Naive thymus-derived CD8-positive, alpha-beta T cell (primary cell): ENCODE results near the gene MYO16. TPM values are rescaled to one million over a fixed set of nuclear protein-coding genes. Genes with fewer than 3 reads are reported as not detected.
A peak's percentile ranks its signal among the peaks of the same experiment; 100 is the strongest.

ENCODE experiments used
- ATAC-seq, 2 donors: fragments of 150-1000 bp; cut with Tn5 transposase in 1 of 2; sonication (Bioruptor Pico), chemical (Tn5 transposase) in 1 of 2; 1 replicate in 1 of 2; 2 replicates in 1 of 2; pipeline ENCODE4 v1.10.0; 2021; ENCODE audit warnings: mild to moderate bottlenecking in 2 of 2, moderate library complexity in 2 of 2
- POLR2A ChIA-PET: fragments of 350-600 bp; sonication (Branson Sonifier 250); formaldehyde crosslinking; loops from one replicate; lab custom pipeline; 2021; ENCODE audit warnings: antibody characterized with exemption; lab: Charles Lee
- DNase-seq, 10 donors: peaks; one replicate each; pipeline versions ENCODE4 v3.0.0 to v3.0.0-alpha.2; 2020 to 2022
- H3K27ac Mint-ChIP-seq, 10 donors: one replicate each; pipeline ENCODE4 v1.8.0; 2020 to 2022; ENCODE audit warnings: mild to moderate bottlenecking in 10 of 10, mixed read lengths in 10 of 10, moderate library complexity in 4 of 10, inconsistent platforms in 1 of 10
- H3K27me3 Mint-ChIP-seq, 5 donors: one replicate each; pipeline ENCODE4 v1.8.0; 2021 to 2022; ENCODE audit warnings: mixed read lengths in 5 of 5
- H3K36me3 Mint-ChIP-seq, 3 donors: one replicate each; pipeline ENCODE4 v1.8.0; 2020 to 2022; ENCODE audit warnings: mixed read lengths in 3 of 3, mild to moderate bottlenecking in 2 of 3, inconsistent platforms in 1 of 3
- H3K4me1 Mint-ChIP-seq, 4 donors: one replicate each; pipeline ENCODE4 v1.8.0; 2021 to 2022; ENCODE audit warnings: mixed read lengths in 4 of 4
- H3K4me3 Mint-ChIP-seq, 10 donors: one replicate each; pipeline ENCODE4 v1.8.0; 2020 to 2022; ENCODE audit warnings: mild to moderate bottlenecking in 10 of 10, mixed read lengths in 10 of 10, moderate library complexity in 6 of 10, inconsistent platforms in 1 of 10
- H3K9me3 Mint-ChIP-seq, 9 donors: one replicate each; pipeline ENCODE4 v1.8.0; 2020 to 2022; ENCODE audit warnings: mixed read lengths in 9 of 9, mild to moderate bottlenecking in 3 of 9, inconsistent platforms in 1 of 9, moderate library complexity in 1 of 9
- polyA plus RNA-seq, 3 donors: library from polyadenylated mRNA; unstranded; fragments of 300-500 nt; fragmentation: Illumina TruSeq; gene quantifications; one replicate each; pipeline ENCODE4 v1.2.3, GENCODE V29; 2021
- total RNA-seq, 8 experiments: library from RNA in 2 of 8; stranded (reverse) in 2 of 8; gene quantifications; one replicate each; pipeline ENCODE4 v1.2.3 and lab custom pipeline; 2021 to 2026

The MYO16 gene
- total and polyA plus RNA-seq, 5 experiments from 2014 or later, result not detected

- DNase-seq (no peak), ATAC-seq (no peak)
- POLR2A ChIA-PET, result no interaction called here
- H3K4me3 Mint-ChIP-seq, result no peak overlapping the region
- H3K27me3 Mint-ChIP-seq, result peaks cover 23 to 41% (median 28%) of the 10 kb centered on the region in 5 donors
- peaks cover 0 to 2% (median 0%) of the 10 kb centered on the region in 3 donors for H3K36me3 Mint-ChIP-seq
- H3K27ac Mint-ChIP-seq, result no peak overlapping the region
- no peaks in the 10 kb centered on the region for H3K4me1 Mint-ChIP-seq
- H3K9me3 Mint-ChIP-seq, result no peaks in the 10 kb centered on the region
Measured at GRCh38 chr13:109144693-109145437, 515.5 kb downstream of the MYO16 start.

GRCh38 chr13:109145631-109146030 is 516.2 kb downstream of the MYO16 start:
- peak in 4 of 10 donors; percentile 2 to 20 (median 10) for DNase-seq

GRCh38 chr13:109146393-109146792 is 517.0 kb downstream of the MYO16 start:
- DNase-seq (no peak), ATAC-seq (no peak)
- Mint-ChIP-seq H3K27ac (no peak overlapping the region), H3K9me3 (no peaks in the 10 kb centered on the region), H3K4me3 (no peak overlapping the region), H3K27me3 (peaks cover 20 to 39% (median 24%) of the 10 kb centered on the region in 5 donors), H3K36me3 (peaks cover 0 to 2% (median 0%) of the 10 kb centered on the region in 3 donors), H3K4me1 (no peaks in the 10 kb centered on the region)
- POLR2A ChIA-PET, result no interaction called here

More at GRCh38 chr13:109145631-109146030, 516.2 kb downstream of the MYO16 start:
- H3K4me3 Mint-ChIP-seq, result no peak overlapping the region
- POLR2A ChIA-PET, result no interaction called here
- no peaks in the 10 kb centered on the region for H3K4me1 Mint-ChIP-seq
- no peaks in the 10 kb centered on the region for H3K9me3 Mint-ChIP-seq
- no peak for ATAC-seq
- no peak overlapping the region for H3K27ac Mint-ChIP-seq
- peaks cover 0 to 2% (median 0%) of the 10 kb centered on the region in 3 donors for H3K36me3 Mint-ChIP-seq
- peaks cover 23 to 43% (median 28%) of the 10 kb centered on the region in 5 donors for H3K27me3 Mint-ChIP-seq

- Mint-ChIP-seq H3K27ac (no peak overlapping the region), H3K9me3 (no peaks in the 10 kb centered on the region), H3K36me3 (no peaks in the 10 kb centered on the region), H3K4me3 (no peak overlapping the region), H3K27me3 (peaks cover 14 to 32% (median 21%) of the 10 kb centered on the region in 5 donors), H3K4me1 (no peaks in the 10 kb centered on the region)
- ATAC-seq (no peak), DNase-seq (no peak)
- POLR2A ChIA-PET, result no interaction called here
Measured at GRCh38 chr13:109146912-109147647, 517.7 kb downstream of the MYO16 start.

- Mint-ChIP-seq H3K27me3 (peaks cover 6 to 21% (median 11%) of the 10 kb centered on the region in 5 donors), H3K9me3 (no peaks in the 10 kb centered on the region), H3K4me3 (no peak overlapping the region), H3K36me3 (no peaks in the 10 kb centered on the region), H3K4me1 (no peaks in the 10 kb centered on the region), H3K27ac (no peak overlapping the region)
- no peak for DNase-seq
- POLR2A ChIA-PET, result no interaction called here
- ATAC-seq, result no peak
Measured at GRCh38 chr13:109148243-109148642, 518.8 kb downstream of the MYO16 start.

- POLR2A ChIA-PET, result no interaction called here
- no peak for ATAC-seq
Measured at GRCh38 chr13:109150696-109151095, 521.3 kb downstream of the MYO16 start.

GRCh38 chr13:109151255-109151654 is 521.8 kb downstream of the MYO16 start:
- Mint-ChIP-seq H3K27ac (no peak overlapping the region), H3K4me1 (no peaks in the 10 kb centered on the region), H3K27me3 (peaks cover 0 to 21% (median 10%) of the 10 kb centered on the region in 5 donors), H3K36me3 (no peaks in the 10 kb centered on the region), H3K9me3 (no peaks in the 10 kb centered on the region), H3K4me3 (no peak overlapping the region)
- no peak for DNase-seq
- POLR2A ChIA-PET, result no interaction called here
- no peak for ATAC-seq

More at GRCh38 chr13:109150696-109151095, 521.3 kb downstream of the MYO16 start:
- no peaks in the 10 kb centered on the region for H3K36me3 Mint-ChIP-seq
- peaks cover under 1 to 21% (median 10%) of the 10 kb centered on the region in 5 donors for H3K27me3 Mint-ChIP-seq
- no peak overlapping the region for H3K4me3 Mint-ChIP-seq
- no peaks in the 10 kb centered on the region for H3K9me3 Mint-ChIP-seq
- H3K4me1 Mint-ChIP-seq, result no peaks in the 10 kb centered on the region
- H3K27ac Mint-ChIP-seq, result no peak overlapping the region
- DNase-seq, result no peak

- no peak overlapping the region for H3K27ac Mint-ChIP-seq
- peaks cover 0 to 24% (median 11%) of the 10 kb centered on the region in 5 donors for H3K27me3 Mint-ChIP-seq
- POLR2A ChIA-PET, result no interaction called here
- ATAC-seq (no peak), DNase-seq (no peak)
- H3K4me3 Mint-ChIP-seq, result no peak overlapping the region
- H3K9me3 Mint-ChIP-seq, result no peaks in the 10 kb centered on the region
- no peaks in the 10 kb centered on the region for H3K36me3 Mint-ChIP-seq
- no peaks in the 10 kb centered on the region for H3K4me1 Mint-ChIP-seq
Measured at GRCh38 chr13:109151696-109152095, 522.3 kb downstream of the MYO16 start.

- ATAC-seq (no peak), DNase-seq (no peak)
- peaks cover 0 to 31% (median 11%) of the 10 kb centered on the region in 5 donors for H3K27me3 Mint-ChIP-seq
- no peaks in the 10 kb centered on the region for H3K9me3 Mint-ChIP-seq
- no peaks in the 10 kb centered on the region for H3K4me1 Mint-ChIP-seq
- H3K27ac Mint-ChIP-seq, result no peak overlapping the region
- no peaks in the 10 kb centered on the region for H3K36me3 Mint-ChIP-seq
- H3K4me3 Mint-ChIP-seq, result no peak overlapping the region
- POLR2A ChIA-PET, result no interaction called here
Measured at GRCh38 chr13:109152311-109152820, 523.0 kb downstream of the MYO16 start.

- Mint-ChIP-seq H3K27me3 (peaks cover 0 to 37% (median 11%) of the 10 kb centered on the region in 5 donors), H3K9me3 (no peaks in the 10 kb centered on the region), H3K36me3 (no peaks in the 10 kb centered on the region), H3K4me1 (no peaks in the 10 kb centered on the region), H3K4me3 (no peak overlapping the region), H3K27ac (no peak overlapping the region)
- POLR2A ChIA-PET, result no interaction called here
- no peak for DNase-seq
- no peak for ATAC-seq
Measured at GRCh38 chr13:109152941-109153340, 523.5 kb downstream of the MYO16 start.

- Mint-ChIP-seq H3K4me3 (no peak overlapping the region), H3K27me3 (peaks cover 0 to 42% (median 9%) of the 10 kb centered on the region in 5 donors), H3K9me3 (no peaks in the 10 kb centered on the region), H3K27ac (peak overlapping the region in 1 of 10 donors; percentile 32), H3K36me3 (no peaks in the 10 kb centered on the region), H3K4me1 (no peaks in the 10 kb centered on the region)
- DNase-seq (no peak), ATAC-seq (no peak)
- POLR2A ChIA-PET, result no interaction called here
Measured at GRCh38 chr13:109154146-109154545, 524.7 kb downstream of the MYO16 start.

- Mint-ChIP-seq H3K36me3 (no peaks in the 10 kb centered on the region), H3K4me1 (no peaks in the 10 kb centered on the region), H3K9me3 (no peaks in the 10 kb centered on the region), H3K4me3 (no peak overlapping the region), H3K27ac (no peak overlapping the region), H3K27me3 (peaks cover 0 to 38% (median 9%) of the 10 kb centered on the region in 5 donors)
- POLR2A ChIA-PET, result no interaction called here
- DNase-seq (no peak), ATAC-seq (no peak)
Measured at GRCh38 chr13:109154546-109154945, 525.1 kb downstream of the MYO16 start.
